Measurements from ENCODE around the gene C20orf141. TPM values are rescaled to one million over a fixed set of nuclear protein-coding genes. Genes with fewer than 3 reads are reported as not detected.

C20orf141 gene
- total RNA-seq, 1 experiment from 2014 or later = not detected

DNA sequence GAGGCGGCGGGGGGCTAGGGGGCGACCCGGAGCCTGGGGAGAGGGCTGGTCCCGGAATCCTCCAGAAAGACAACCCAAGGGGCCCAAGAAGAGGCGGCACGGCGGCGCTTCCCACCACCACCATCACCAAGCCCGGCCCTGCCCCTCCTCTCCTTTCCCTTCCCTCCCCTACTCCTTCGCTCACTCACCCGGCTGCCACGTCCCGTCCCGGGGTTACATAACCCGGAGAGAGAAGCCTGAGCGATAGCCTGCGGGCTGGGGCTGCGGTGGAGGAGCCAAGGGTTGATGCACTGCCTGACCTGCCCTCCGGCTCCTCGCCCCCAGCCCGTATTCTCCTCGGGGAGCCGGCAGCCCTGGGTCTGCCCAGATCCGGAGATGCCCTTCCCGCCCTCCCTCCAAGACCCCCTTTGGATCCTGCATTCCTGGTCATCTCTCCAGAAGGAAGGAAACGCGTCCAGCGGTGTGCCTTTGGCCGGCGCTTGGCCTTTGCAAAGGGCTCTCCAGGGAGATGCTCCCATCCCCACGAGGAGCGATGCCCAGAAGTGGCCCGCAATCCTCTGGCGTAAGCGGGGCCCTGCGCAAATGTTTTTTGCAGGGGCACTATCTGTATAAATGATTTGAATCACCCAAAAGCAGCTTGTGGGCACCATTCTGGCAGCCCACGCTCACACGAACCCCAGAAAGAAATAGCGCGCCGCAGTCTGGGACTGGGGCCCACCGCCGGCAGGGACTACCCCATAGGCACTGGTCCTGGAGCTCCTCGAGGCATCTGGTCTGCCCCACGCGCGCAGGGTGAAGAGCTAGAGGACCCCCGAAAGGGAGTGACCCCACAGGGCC lies 9.7 kb upstream of the C20orf141 start:
- H3K4me1 ChIP-seq (ENCODE audit: insufficient read depth, low read length) = peaks cover 7% of the 10 kb centered on the region; the same call in 1 of the 2 replicates
- H2BK120ac ChIP-seq (ENCODE audit: low read depth, low read length, poor library complexity, severe bottlenecking) = no peak overlapping the region
- no peak overlapping the region for H3K4ac ChIP-seq (ENCODE audit: low read depth, low read length)
- H2AFZ ChIP-seq (ENCODE audit: low read length) = no peak overlapping the region
- H3K79me2 ChIP-seq (ENCODE audit: insufficient read depth, low read length) = no peaks in the 10 kb centered on the region
- H3K4me2 ChIP-seq (ENCODE audit: insufficient read depth, insufficient read length, low read length) = peak overlapping the region; percentile 63
- H3K27me3 ChIP-seq (ENCODE audit: insufficient read depth, low read length) = peaks cover 42% of the 10 kb centered on the region
- peak overlapping the region in 1 of 2 experiments; percentile 28; a peak in 1 of 5 replicates for H3K4me3 Mint-ChIP-seq
- H3K56ac ChIP-seq (ENCODE audit: insufficient read length, low read depth, low read length) = no peak overlapping the region
- H3K14ac ChIP-seq (ENCODE audit: insufficient read depth, low read length) = no peak overlapping the region
- H2BK15ac ChIP-seq (ENCODE audit: low read depth, low read length) = no peak overlapping the region
- no peak overlapping the region for H3K27ac ChIP-seq (ENCODE audit: insufficient read length, low read depth, low read length)
- TF ChIP-seq CTCF (conservative IDR thresholded peaks at IDR 0.05) = no peak
- no peak overlapping the region for H4K8ac ChIP-seq (replicated peaks; ENCODE audit: insufficient read length, low read depth, low read length)
- H3K27ac Mint-ChIP-seq = no peak overlapping the region
- no peak overlapping the region for H3K9ac ChIP-seq (ENCODE audit: extremely low read depth, insufficient read length, low read length)
- no peaks in the 10 kb centered on the region for H3K79me1 ChIP-seq (ENCODE audit: insufficient read depth, low read depth, low read length, poor library complexity, severe bottlenecking)
- peaks cover 22 to 32% of the 10 kb centered on the region in 2 experiments for H3K4me1 Mint-ChIP-seq
- H4K5ac ChIP-seq (ENCODE audit: insufficient read length, low read depth, low read length) = no peak overlapping the region
- peaks cover 7% of the 10 kb centered on the region for H3K23me2 ChIP-seq (ENCODE audit: insufficient read length, low read depth, low read length, poor library complexity, severe bottlenecking)
- no peak overlapping the region for H3T11ph ChIP-seq (ENCODE audit: low read length)
- no peak overlapping the region for H2BK12ac ChIP-seq (ENCODE audit: insufficient read length, low read depth, low read length)
- H3K23ac ChIP-seq (ENCODE audit: insufficient read length, low read depth, low read length) = no peak overlapping the region
- H2BK5ac ChIP-seq (ENCODE audit: insufficient read length, low read length) = no peak overlapping the region
- H3K9me3 ChIP-seq (ENCODE audit: control insufficient read depth, low read depth, low read length) = no peaks in the 10 kb centered on the region
- H3K9me3 Mint-ChIP-seq = peaks cover 3 to 5% of the 10 kb centered on the region in 2 experiments; a peak in 3 of 5 replicates
- no CpG with 5 or more reads among the region's 49 CpGs for WGBS (ENCODE audit: extremely low coverage, insufficient read length, low lambda C conversion rate)
- H2AK5ac ChIP-seq (ENCODE audit: insufficient read length, low read length) = no peak overlapping the region
- DNase-seq = peak; percentile 47
- peaks cover 0 to under 1% (median under 1%) of the 10 kb centered on the region in 3 experiments; a peak in 1 of 7 replicates for H3K36me3 Mint-ChIP-seq (ENCODE audit: insufficient read depth in 1 of 3, low read depth in 3 of 3)
- H3K18ac ChIP-seq (ENCODE audit: insufficient read length, low read depth, low read length) = no peak overlapping the region
- no peak overlapping the region for H4K91ac ChIP-seq (ENCODE audit: insufficient read length, low read depth, low read length)
- no peak overlapping the region for H2BK20ac ChIP-seq (ENCODE audit: low read depth, low read length, poor library complexity, severe bottlenecking)
- no peaks in the 10 kb centered on the region for H4K20me1 ChIP-seq (ENCODE audit: control insufficient read depth, insufficient read depth, insufficient read length)
- H3K27me3 Mint-ChIP-seq (ENCODE audit: low read depth) = peaks cover 78% of the 10 kb centered on the region
